Neutrophil (primary cell): Measurements from ENCODE around the gene CDON.

Experiments used
- H3K27ac ChIP-seq: fragments of 200-600 bp; sonication (generic); 2 replicates; pipeline ENCODE4 v1.5.1; 2016; ENCODE audit warnings: mild to moderate bottlenecking, moderate library complexity
- H3K27me3 ChIP-seq: fragments of 200-600 bp; sonication (generic); 2 replicates; pipeline ENCODE4 v1.6.0; 2016; ENCODE audit warnings: mild to moderate bottlenecking
- H3K36me3 ChIP-seq: fragments of 200-600 bp; sonication (generic); 2 replicates; pipeline ENCODE4 v1.5.1; 2017
- H3K4me1 ChIP-seq, 2 experiments: fragments of 200-600 bp in 1 of 2; sonication (generic) in 1 of 2; 1 replicate in 1 of 2; 2 replicates in 1 of 2; pipeline versions ENCODE4 v1.5.1 to v1.6.1; 2013 to 2016; ENCODE audit warnings: low read depth in 1 of 2, low read length in 1 of 2, mild to moderate bottlenecking in 1 of 2, moderate library complexity in 1 of 2; ENCODE audit not compliant: control insufficient read depth in 1 of 2, insufficient read depth in 1 of 2
- H3K4me3 ChIP-seq, 2 experiments: fragments of 200-600 bp in 1 of 2; sonication (generic) in 1 of 2; 1 replicate in 1 of 2; 2 replicates in 1 of 2; pipeline ENCODE4 v1.5.1; 2013 to 2016; ENCODE audit warnings: low read depth in 1 of 2, low read length in 1 of 2, mild to moderate bottlenecking in 1 of 2, moderate library complexity in 1 of 2
- H3K9me3 ChIP-seq: fragments of 200-600 bp; sonication (generic); 2 replicates; pipeline ENCODE4 v1.5.1; 2016
- CTCF ChIP-seq: fragments of 200-600 bp; sonication (generic); IDR thresholded peaks from 2 replicates; pipeline ENCODE4 v1.5.1; 2016; ENCODE audit warnings: antibody characterized with exemption

The CDON gene

GRCh38 chr11:126062679-126063506 lies at the start of gene CDON:
CDON (minus strand) TSS chr11:126062866; CDS start chr11:126023476, 39,390 bp downstream.
- TF ChIP-seq CTCF = no peak
- no peak within 1 kb of the TSS for H3K27ac ChIP-seq
- H3K9me3 ChIP-seq = no peaks in the 10 kb centered on the region

GRCh38 chr11:126111458-126112116 lies 48.9 kb upstream of the CDON start:
- Histone ChIP-seq H3K27ac (no peak overlapping the region), H3K4me3 (no peak overlapping the region), H3K4me1 (no peaks in the 10 kb centered on the region), H3K9me3 (no peaks in the 10 kb centered on the region), H3K36me3 (no peaks in the 10 kb centered on the region), H3K27me3 (no peaks in the 10 kb centered on the region)
- no peak for TF ChIP-seq CTCF

More at GRCh38 chr11:126062679-126063506, at the start of gene CDON:
- no peaks in the 10 kb centered on the region for H3K36me3 ChIP-seq
- peaks cover 86% of the 10 kb centered on the region for H3K27me3 ChIP-seq
- peak within 1 kb of the TSS; percentile 52 to 56 for H3K4me3 ChIP-seq
- H3K4me1 ChIP-seq = peaks cover 0 to 15% of the 10 kb centered on the region in 2 experiments

- no peak overlapping the region for H3K27ac ChIP-seq
- no peak for TF ChIP-seq CTCF
- H3K27me3 ChIP-seq = no peaks in the 10 kb centered on the region
- no peaks in the 10 kb centered on the region for H3K36me3 ChIP-seq
- no peaks in the 10 kb centered on the region for H3K4me1 ChIP-seq
- no peaks in the 10 kb centered on the region for H3K9me3 ChIP-seq
- H3K4me3 ChIP-seq = no peak overlapping the region
Measured at GRCh38 chr11:126109941-126110731, 47.5 kb upstream of the CDON start.

- H3K4me3 ChIP-seq = no peak overlapping the region
- H3K4me1 ChIP-seq = no peaks in the 10 kb centered on the region
- TF ChIP-seq CTCF = no peak
- no peaks in the 10 kb centered on the region for H3K9me3 ChIP-seq
- no peaks in the 10 kb centered on the region for H3K27me3 ChIP-seq
- H3K36me3 ChIP-seq = no peaks in the 10 kb centered on the region
- no peak overlapping the region for H3K27ac ChIP-seq
Measured at GRCh38 chr11:126106594-126107328, 44.1 kb upstream of the CDON start.

- H3K36me3 ChIP-seq = no peaks in the 10 kb centered on the region
- H3K27me3 ChIP-seq = no peaks in the 10 kb centered on the region
- TF ChIP-seq CTCF = no peak
- no peak overlapping the region for H3K27ac ChIP-seq
- H3K4me3 ChIP-seq = no peak overlapping the region
- H3K9me3 ChIP-seq = no peaks in the 10 kb centered on the region
- H3K4me1 ChIP-seq = no peaks in the 10 kb centered on the region
Measured at GRCh38 chr11:126105748-126106080, 43.0 kb upstream of the CDON start.
